Epithelial cell of esophagus (primary cell): ENCODE results near the gene UACA.

Experiments used
- DNase-seq: peaks from one replicate; pipeline ENCODE4 v3.0.0; 2010; ENCODE audit warnings: low read depth
- H3K4me3 ChIP-seq: 2 replicates; pipeline ENCODE4 v1.5.1; 2011; ENCODE audit warnings: mild to moderate bottlenecking, low read length, control low read depth
- TF ChIP-seq, protein P1 (sequence below): IDR thresholded peaks from 2 replicates; pipeline ENCODE4 v1.5.1; 2011; ENCODE audit warnings: low read depth, mild to moderate bottlenecking, low read length, control low read depth, inconsistent platforms; ENCODE audit not compliant: insufficient read depth; ENCODE audit errors: missing control alignments

Gene UACA

GRCh38 chr15:70763950-70764730 lies 782 bp upstream of the UACA start:
- TF ChIP-seq, protein P1, sequence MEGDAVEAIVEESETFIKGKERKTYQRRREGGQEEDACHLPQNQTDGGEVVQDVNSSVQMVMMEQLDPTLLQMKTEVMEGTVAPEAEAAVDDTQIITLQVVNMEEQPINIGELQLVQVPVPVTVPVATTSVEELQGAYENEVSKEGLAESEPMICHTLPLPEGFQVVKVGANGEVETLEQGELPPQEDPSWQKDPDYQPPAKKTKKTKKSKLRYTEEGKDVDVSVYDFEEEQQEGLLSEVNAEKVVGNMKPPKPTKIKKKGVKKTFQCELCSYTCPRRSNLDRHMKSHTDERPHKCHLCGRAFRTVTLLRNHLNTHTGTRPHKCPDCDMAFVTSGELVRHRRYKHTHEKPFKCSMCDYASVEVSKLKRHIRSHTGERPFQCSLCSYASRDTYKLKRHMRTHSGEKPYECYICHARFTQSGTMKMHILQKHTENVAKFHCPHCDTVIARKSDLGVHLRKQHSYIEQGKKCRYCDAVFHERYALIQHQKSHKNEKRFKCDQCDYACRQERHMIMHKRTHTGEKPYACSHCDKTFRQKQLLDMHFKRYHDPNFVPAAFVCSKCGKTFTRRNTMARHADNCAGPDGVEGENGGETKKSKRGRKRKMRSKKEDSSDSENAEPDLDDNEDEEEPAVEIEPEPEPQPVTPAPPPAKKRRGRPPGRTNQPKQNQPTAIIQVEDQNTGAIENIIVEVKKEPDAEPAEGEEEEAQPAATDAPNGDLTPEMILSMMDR, result no peak
- peak; percentile 24 for DNase-seq
- peak overlapping the region; percentile 88 for H3K4me3 ChIP-seq

DNA sequence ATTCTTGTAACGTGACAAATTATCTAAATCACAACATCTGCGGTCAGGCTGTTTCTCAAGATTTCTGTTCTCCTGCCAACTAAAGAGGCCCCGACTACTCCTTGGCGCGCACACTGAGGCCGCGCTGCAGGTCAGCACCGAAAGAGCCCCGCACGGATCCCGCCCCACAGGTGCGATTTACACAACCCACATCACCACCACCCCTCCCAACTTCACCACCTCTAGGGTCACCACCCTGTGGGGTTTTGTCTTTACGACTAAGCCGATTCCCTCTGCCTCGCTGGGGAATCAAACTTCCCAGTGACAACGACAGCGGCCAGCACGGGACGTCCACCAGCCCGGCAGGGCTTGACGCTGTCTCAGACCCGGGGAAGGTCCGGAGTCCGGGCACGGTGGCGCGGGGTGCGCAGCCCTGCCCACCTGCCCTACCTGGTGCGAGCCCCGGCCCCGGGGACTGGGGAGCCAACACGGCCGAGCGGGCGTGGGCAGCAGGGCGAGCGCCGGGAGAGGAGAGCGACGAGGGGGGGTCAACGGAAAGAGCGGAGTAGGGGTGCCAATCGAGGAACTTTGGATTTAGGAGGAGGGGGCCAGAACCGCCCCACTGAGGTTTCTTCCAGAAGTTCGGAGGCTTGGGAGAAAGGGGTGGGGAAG lies 764 bp downstream of the UACA start:
- TF ChIP-seq, protein P1, result no peak
- H3K4me3 ChIP-seq, result peak overlapping the region; percentile 88
- peak; percentile 68 for DNase-seq

- no peak for DNase-seq
- peak overlapping the region; percentile 88 for H3K4me3 ChIP-seq
- TF ChIP-seq, protein P1, result no peak
Measured at GRCh38 chr15:70761931-70762468, 1.4 kb downstream of the UACA start.

GRCh38 chr15:70761046-70761445 lies 2.3 kb downstream of the UACA start:
- H3K4me3 ChIP-seq, result no peak overlapping the region
- TF ChIP-seq, protein P1, result no peak
- DNase-seq, result no peak

GRCh38 chr15:70758790-70759462 lies 4.4 kb downstream of the UACA start:
- DNase-seq, result no peak
- TF ChIP-seq, protein P1, result no peak
- H3K4me3 ChIP-seq, result no peak overlapping the region

DNA sequence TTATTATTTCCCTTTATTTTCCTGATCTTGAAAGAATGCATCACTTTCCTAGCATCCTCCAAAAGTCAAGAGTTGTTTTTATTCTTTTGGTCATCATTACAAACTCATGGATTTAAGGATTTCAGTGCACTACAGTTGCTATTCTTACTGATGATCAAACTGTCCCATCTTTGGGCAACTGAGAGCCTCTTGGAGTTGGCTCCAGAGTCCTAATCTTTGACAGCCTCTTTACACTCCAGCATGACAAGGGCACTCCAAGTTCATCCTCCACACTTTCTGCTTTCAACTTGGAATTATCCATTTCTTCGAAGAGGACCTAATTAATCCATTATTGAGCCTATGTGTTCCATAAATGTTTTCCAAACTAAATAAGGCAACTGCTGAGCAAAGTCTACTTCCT lies 5.7 kb downstream of the UACA start:
- TF ChIP-seq, protein P1, result no peak
- H3K4me3 ChIP-seq, result no peak overlapping the region
- no peak for DNase-seq
